Measurements from ENCODE around the gene OR52K1. TPM values are rescaled to one million over a fixed set of nuclear protein-coding genes. Genes with fewer than 3 reads are reported as not detected.

OR52K1 gene
- total RNA-seq, 3 donors from 2014 or later, result under 0.01 TPM; not detected in 1

GRCh38 chr11:4448995-4449394 lies 33.5 kb upstream of the OR52K1 start, which contains the start of gene OR52K2:
TSS of gene OR52K2 (plus strand) at chr11:4449295. CDS start at chr11:4449340, 45 bp downstream.
- TF ChIP-seq CTCF (IDR thresholded peaks at IDR 0.05) (no peak), POLR2AphosphoS5 (IDR thresholded peaks at IDR 0.05) (no peak), POLR2A (IDR thresholded peaks at IDR 0.05) (no peak)

GRCh38 chr11:4453118-4453517 lies 29.3 kb upstream of the OR52K1 start:
- no peaks in the 10 kb centered on the region for H3K9me3 ChIP-seq
- DNase-seq (ENCODE audit: low spot score in 2 of 2), result no peak
- H3K27ac ChIP-seq, result no peak overlapping the region
- no peaks in the 10 kb centered on the region for H3K27me3 ChIP-seq
- no peaks in the 10 kb centered on the region for H3K36me3 ChIP-seq
- intact Hi-C loops (cut with DNase I; ENCODE audit: low total_unique reads), result no loop called here
- H3K4me1 ChIP-seq, result no peaks in the 10 kb centered on the region
- H3K4me3 ChIP-seq, result no peak overlapping the region
- TF ChIP-seq CTCF (IDR thresholded peaks at IDR 0.05) (no peak), POLR2A (IDR thresholded peaks at IDR 0.05) (no peak), POLR2AphosphoS5 (IDR thresholded peaks at IDR 0.05) (no peak)

More at GRCh38 chr11:4448995-4449394, 33.5 kb upstream of the OR52K1 start, which contains the start of gene OR52K2:
- H3K27ac ChIP-seq, result no peak within 1 kb of the TSS
- no peak for DNase-seq (ENCODE audit: low spot score in 2 of 2)
- H3K4me3 ChIP-seq, result no peak within 1 kb of the TSS
- no peaks in the 10 kb centered on the region for H3K27me3 ChIP-seq
- H3K9me3 ChIP-seq, result no peaks in the 10 kb centered on the region
- intact Hi-C loops (cut with DNase I; ENCODE audit: low total_unique reads), result no loop called here
- H3K4me1 ChIP-seq, result no peaks in the 10 kb centered on the region
- no peaks in the 10 kb centered on the region for H3K36me3 ChIP-seq

- intact Hi-C loops (cut with DNase I; ENCODE audit: low total_unique reads), result no loop called here
- no peaks in the 10 kb centered on the region for H3K4me1 ChIP-seq
- no peaks in the 10 kb centered on the region for H3K9me3 ChIP-seq
- TF ChIP-seq POLR2A (IDR thresholded peaks at IDR 0.05) (no peak), CTCF (IDR thresholded peaks at IDR 0.05) (no peak), POLR2AphosphoS5 (IDR thresholded peaks at IDR 0.05) (no peak)
- no peak overlapping the region for H3K27ac ChIP-seq
- no peaks in the 10 kb centered on the region for H3K36me3 ChIP-seq
- DNase-seq (ENCODE audit: low spot score in 2 of 2), result no peak
- no peak overlapping the region for H3K4me3 ChIP-seq
- H3K27me3 ChIP-seq, result no peaks in the 10 kb centered on the region
These were observed 28.4 kb upstream of the OR52K1 start for GRCh38 chr11:4454021-4454420.

- Histone ChIP-seq H3K9me3 (no peaks in the 10 kb centered on the region), H3K4me1 (no peaks in the 10 kb centered on the region), H3K27ac (no peak overlapping the region), H3K4me3 (no peak overlapping the region), H3K27me3 (no peaks in the 10 kb centered on the region), H3K36me3 (no peaks in the 10 kb centered on the region)
- TF ChIP-seq POLR2A (IDR thresholded peaks at IDR 0.05) (no peak), POLR2AphosphoS5 (IDR thresholded peaks at IDR 0.05) (no peak), CTCF (IDR thresholded peaks at IDR 0.05) (no peak)
- intact Hi-C loops (cut with DNase I; ENCODE audit: low total_unique reads), result no loop called here
- DNase-seq (ENCODE audit: low spot score in 2 of 2), result no peak
These were observed 27.0 kb upstream of the OR52K1 start for GRCh38 chr11:4455419-4455818.

- Histone ChIP-seq H3K4me1 (no peaks in the 10 kb centered on the region), H3K27ac (no peak overlapping the region), H3K9me3 (peaks cover 0 to 4% of the 10 kb centered on the region in 2 donors), H3K4me3 (no peak overlapping the region), H3K36me3 (no peaks in the 10 kb centered on the region), H3K27me3 (no peaks in the 10 kb centered on the region)
- intact Hi-C loops (cut with DNase I; ENCODE audit: low total_unique reads), result no loop called here
- no peak for DNase-seq (ENCODE audit: low spot score in 2 of 2)
- no peak for TF ChIP-seq POLR2A (IDR thresholded peaks at IDR 0.05)
- no peak for TF ChIP-seq POLR2AphosphoS5 (IDR thresholded peaks at IDR 0.05)
- no peak for TF ChIP-seq CTCF (IDR thresholded peaks at IDR 0.05)
These were observed 22.9 kb upstream of the OR52K1 start for GRCh38 chr11:4459500-4459899.
